Vagina (tissue), 2 donors: ENCODE results near the gene DDX52. TPM values are rescaled to one million over a fixed set of nuclear protein-coding genes. Genes with fewer than 3 reads are reported as not detected.
"Not testable (repeated sequence)": the region's sequence is repeated elsewhere in the genome, so short reads cannot be mapped to it uniquely, and the experiment has no call there.

Experiments used
- DNase-seq, 2 donors: peaks; one replicate each; pipeline ENCODE4 v3.0.0-alpha.2; 2017; ENCODE audit errors: extremely low spot score in 2 of 2
- H3K27ac ChIP-seq: fragments of 200-600 bp; sonication (generic); one replicate; pipeline ENCODE4 v1.5.1; 2019
- H3K27me3 ChIP-seq: fragments of 200-600 bp; sonication (generic); one replicate; pipeline ENCODE4 v1.5.1; 2019
- H3K36me3 ChIP-seq, 2 donors: fragments of 200-600 bp; sonication (generic); one replicate each; pipeline ENCODE4 v1.5.1; 2017 to 2019
- H3K4me1 ChIP-seq: fragments of 200-600 bp; sonication (generic); one replicate; pipeline ENCODE4 v1.5.1; 2019
- H3K4me3 ChIP-seq, 2 donors: fragments of 200-600 bp; sonication (generic); 1 replicate in 1 of 2; 2 replicates in 1 of 2; pipeline ENCODE4 v1.5.1; 2016 to 2019
- H3K9me3 ChIP-seq: fragments of 200-600 bp; sonication (generic); one replicate; pipeline ENCODE4 v1.5.1; 2019
- CTCF ChIP-seq, 3 experiments: fragments of 450-650 bp in 2 of 3; fragments of 200-600 bp in 1 of 3; sonication (generic) in 1 of 3; IDR thresholded peaks; one replicate each; pipeline ENCODE4 v1.5.1; 2017 to 2019; ENCODE audit warnings: antibody characterized with exemption in 3 of 3, mild to moderate bottlenecking in 2 of 3, moderate library complexity in 2 of 3
- POLR2A ChIP-seq, 2 donors: fragments of 450-650 bp; IDR thresholded peaks; one replicate each; pipeline ENCODE4 v1.6.1; 2017; ENCODE audit warnings: antibody characterized with exemption in 2 of 2, mild to moderate bottlenecking in 2 of 2, moderate library complexity in 2 of 2
- POLR2AphosphoS5 ChIP-seq, 2 donors: sonication (generic); formaldehyde crosslinking; IDR thresholded peaks; one replicate each; pipeline ENCODE4 v1.9.0; 2017; ENCODE audit warnings: antibody characterized with exemption in 2 of 2, mild to moderate bottlenecking in 2 of 2, low read depth in 1 of 2; ENCODE audit not compliant: insufficient read depth in 1 of 2
- intact Hi-C: fragments of 100-400 bp; cut with DNase I; formaldehyde crosslinking; loops from one replicate; pipeline ENCODE4 v1.15.1; 2023
- total RNA-seq: library from RNA; depleted of rRNA; stranded (reverse); fragments of >200 nt; gene quantifications from one replicate; pipeline ENCODE4 v1.2.3, GENCODE V29; 2016

Gene DDX52
- total RNA-seq, 1 donor from 2014 or later, result 20.1 TPM

DNA sequence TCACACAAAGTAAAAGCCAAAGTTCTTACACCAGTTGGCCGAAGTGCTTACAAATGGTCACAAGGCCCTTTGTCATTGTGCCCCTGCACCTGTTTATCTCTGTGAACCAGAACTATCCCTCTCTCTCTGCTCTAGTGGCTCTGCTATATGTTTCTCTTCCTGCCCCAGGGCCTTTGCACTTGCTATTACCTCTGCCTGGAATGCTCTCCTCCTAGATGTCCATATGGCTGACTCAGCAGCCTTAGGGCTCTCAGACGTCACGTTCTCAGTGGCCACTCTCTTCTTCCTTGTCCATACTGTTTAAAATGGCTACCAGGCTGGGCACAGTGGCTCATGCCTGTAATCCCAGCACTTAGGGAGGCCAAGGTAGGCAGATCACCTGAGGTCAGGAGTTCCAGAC, 38.8 kb upstream of the DDX52 start:
- Histone ChIP-seq H3K27ac (no peak overlapping the region), H3K27me3 (no peaks in the 10 kb centered on the region), H3K4me1 (no peaks in the 10 kb centered on the region), H3K4me3 (no peak overlapping the region), H3K36me3 (no peaks in the 10 kb centered on the region), H3K9me3 (no peaks in the 10 kb centered on the region)
- no peak for DNase-seq
- no peak for TF ChIP-seq POLR2AphosphoS5 (IDR thresholded peaks at IDR 0.05; ENCODE audit: insufficient read depth in 1 of 2, low read depth in 1 of 2)
- no peak for TF ChIP-seq CTCF (IDR thresholded peaks at IDR 0.05)
- no peak for TF ChIP-seq POLR2A (IDR thresholded peaks at IDR 0.05)
- intact Hi-C loops, result no loop called here

GRCh38 chr17:37679995-37680394, 36.7 kb upstream of the DDX52 start:
- H3K9me3 ChIP-seq, H3K4me3 ChIP-seq, H3K36me3 ChIP-seq, H3K27me3 ChIP-seq, DNase-seq, H3K4me1 ChIP-seq, intact Hi-C loops, H3K27ac ChIP-seq: not testable (repeated sequence)

GRCh38 chr17:37678036-37678435, 34.8 kb upstream of the DDX52 start:
- H3K27me3 ChIP-seq, result no peaks in the 10 kb centered on the region
- H3K36me3 ChIP-seq, result no peaks in the 10 kb centered on the region
- TF ChIP-seq POLR2AphosphoS5 (IDR thresholded peaks at IDR 0.05; ENCODE audit: insufficient read depth in 1 of 2, low read depth in 1 of 2) (no peak), POLR2A (IDR thresholded peaks at IDR 0.05) (no peak), CTCF (IDR thresholded peaks at IDR 0.05) (no peak)
- no peak for DNase-seq
- no peak overlapping the region for H3K27ac ChIP-seq
- intact Hi-C loops, result no loop called here
- H3K4me1 ChIP-seq, result no peaks in the 10 kb centered on the region
- no peaks in the 10 kb centered on the region for H3K9me3 ChIP-seq
- no peak overlapping the region for H3K4me3 ChIP-seq

DNA sequence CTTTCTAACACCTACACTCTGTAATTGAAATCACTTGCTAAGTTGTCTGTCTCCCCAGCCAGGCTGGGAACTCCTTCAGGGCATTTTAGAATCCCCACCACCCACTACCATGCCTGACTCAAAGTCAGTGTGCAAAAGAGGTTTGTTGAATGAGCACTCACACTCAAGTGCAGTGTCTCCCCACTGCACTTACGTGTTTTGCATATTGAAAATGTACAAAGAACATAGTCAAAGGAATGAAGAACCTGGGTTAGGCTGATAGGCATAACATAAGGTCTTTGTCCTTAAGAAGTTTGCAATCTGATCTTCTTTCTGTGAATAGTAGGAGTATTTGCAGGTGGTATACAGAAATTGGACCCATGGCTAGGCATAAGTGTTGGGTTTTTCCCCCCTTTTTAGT, 33.8 kb upstream of the DDX52 start:
- intact Hi-C loops, result no loop called here
- Histone ChIP-seq H3K4me1 (no peaks in the 10 kb centered on the region), H3K36me3 (no peaks in the 10 kb centered on the region), H3K27ac (no peak overlapping the region), H3K9me3 (no peaks in the 10 kb centered on the region), H3K27me3 (no peaks in the 10 kb centered on the region), H3K4me3 (no peak overlapping the region)
- DNase-seq, result no peak
- no peak for TF ChIP-seq POLR2AphosphoS5 (IDR thresholded peaks at IDR 0.05; ENCODE audit: insufficient read depth in 1 of 2, low read depth in 1 of 2)
- TF ChIP-seq POLR2A (IDR thresholded peaks at IDR 0.05), result no peak
- no peak for TF ChIP-seq CTCF (IDR thresholded peaks at IDR 0.05)

- Histone ChIP-seq H3K27ac (no peak overlapping the region), H3K4me3 (no peak overlapping the region), H3K4me1 (no peaks in the 10 kb centered on the region), H3K27me3 (no peaks in the 10 kb centered on the region), H3K36me3 (no peaks in the 10 kb centered on the region), H3K9me3 (no peaks in the 10 kb centered on the region)
- intact Hi-C loops, result no loop called here
- no peak for DNase-seq
- no peak for TF ChIP-seq POLR2AphosphoS5 (IDR thresholded peaks at IDR 0.05; ENCODE audit: insufficient read depth in 1 of 2, low read depth in 1 of 2)
- TF ChIP-seq POLR2A (IDR thresholded peaks at IDR 0.05), result no peak
- no peak for TF ChIP-seq CTCF (IDR thresholded peaks at IDR 0.05)
Observed at GRCh38 chr17:37676115-37676925, 33.1 kb upstream of the DDX52 start.
